Panc1 (cell line): ENCODE measurements around the gene PTCD2. TPM values are rescaled to one million over a fixed set of nuclear protein-coding genes. Genes with fewer than 3 reads are reported as not detected.

Experiments
- ATAC-seq: fragments of 200-7000 bp; cut with Tn5 transposase; 2 replicates; pipeline ENCODE4 v1.9.1; 2020; ENCODE audit warnings: mild to moderate bottlenecking, moderate library complexity
- BruUV-seq: library from RNA; stranded (reverse); fragments of 400-500 nt; replicated peaks from 2 replicates; lab custom pipeline; 2021; lab: Mats Ljungman, UMichigan
- CTCF ChIA-PET: fragments of 300-600 bp; sonication (Branson Sonifier 250); formaldehyde crosslinking; loops from one replicate; lab custom pipeline; 2022; ENCODE audit warnings: antibody characterized with exemption; lab: Charles Lee
- POLR2A ChIA-PET: fragments of 300-600 bp; sonication (Branson Sonifier 250); formaldehyde crosslinking; loops from one replicate; lab custom pipeline; 2022; ENCODE audit warnings: antibody characterized with exemption; lab: Charles Lee
- DNase-seq: peaks from one replicate; pipeline ENCODE4 v3.0.0-alpha.2; 2010; ENCODE audit warnings: low read depth, low spot score
- H3K27ac ChIP-seq: 2 replicates; pipeline ENCODE4 v1.5.1; 2011; ENCODE audit warnings: mild to moderate bottlenecking, low read length, inconsistent platforms
- H3K27me3 ChIP-seq: fragments of 200-500 bp; sonication (Bioruptor generic); 2 replicates; pipeline ENCODE4 v1.6.0; 2014; ENCODE audit warnings: low read length, inconsistent platforms; ENCODE audit not compliant: control insufficient read depth, insufficient read depth
- H3K36me3 ChIP-seq: fragments of 200-500 bp; sonication (Bioruptor generic); 2 replicates; pipeline ENCODE4 v1.5.1; 2014; ENCODE audit warnings: inconsistent platforms, mild to moderate bottlenecking, low read length, moderate library complexity; ENCODE audit not compliant: control insufficient read depth, insufficient read depth
- H3K4me1 ChIP-seq: 2 replicates; pipeline ENCODE4 v1.5.1; 2011; ENCODE audit warnings: inconsistent platforms, mild to moderate bottlenecking, low read length, moderate library complexity; ENCODE audit not compliant: control insufficient read depth, insufficient read depth
- H3K4me3 ChIP-seq, 2 experiments: 2 replicates each; pipeline ENCODE4 v1.5.1; 2011 to 2012; ENCODE audit warnings: low read depth in 2 of 2, low read length in 2 of 2, mild to moderate bottlenecking in 2 of 2, inconsistent platforms in 1 of 2, moderate library complexity in 1 of 2
- H3K9me3 ChIP-seq: fragments of 200-500 bp; sonication (Bioruptor generic); 2 replicates; pipeline ENCODE4 v1.5.1; 2014; ENCODE audit warnings: low read depth, mild to moderate bottlenecking, inconsistent platforms, low read length, moderate library complexity; ENCODE audit not compliant: control insufficient read depth, insufficient read depth
- CTCF ChIP-seq: fragments of 450-650 bp; IDR thresholded peaks from 2 replicates; pipeline ENCODE4 v1.5.1; 2017; ENCODE audit warnings: mild to moderate bottlenecking
- POLR2AphosphoS5 ChIP-seq: IDR thresholded peaks from 2 replicates; pipeline ENCODE4 v1.6.1; 2012; ENCODE audit warnings: mild to moderate bottlenecking, low read depth, low read length, moderate library complexity
- REST ChIP-seq, 2 experiments: IDR thresholded peaks; 2 replicates each; pipeline ENCODE4 v1.6.1; 2011 to 2012; ENCODE audit warnings: low read depth in 2 of 2, control low read depth in 1 of 2, low read length in 1 of 2, mild to moderate bottlenecking in 1 of 2, moderate library complexity in 1 of 2; ENCODE audit not compliant: insufficient read depth in 1 of 2
- SIN3A ChIP-seq: IDR thresholded peaks from 2 replicates; pipeline ENCODE4 v1.6.1; 2012; ENCODE audit warnings: low read depth, mild to moderate bottlenecking, low read length, moderate library complexity, borderline replicate concordance; ENCODE audit not compliant: insufficient read depth
- TCF7L2 ChIP-seq: IDR thresholded peaks from 2 replicates; pipeline ENCODE4 v1.6.1; 2011; ENCODE audit warnings: mild to moderate bottlenecking, low read depth, low read length, inconsistent platforms
- in situ Hi-C: cut with HindIII; loops from 2 replicates; pipeline ENCODE4 v1.10.0; 2016; ENCODE audit warnings: low sequenced_read_pairs, low pct_unique_long_range_greater_than_20kb
- intact Hi-C: fragments of 100-400 bp; cut with micrococcal nuclease; formaldehyde crosslinking; loops from one replicate; pipeline ENCODE4 v1.10.0; 2022; ENCODE audit not compliant: unreplicated experiment
- total RNA-seq: library from RNA; stranded (reverse); gene quantifications from one replicate; pipeline ENCODE4 v1.2.1, GENCODE V29; 2021; ENCODE audit not compliant: unreplicated experiment

Gene PTCD2
- total RNA-seq, 1 experiment from 2014 or later: 13.0 TPM

GRCh38 chr5:72328172-72328571 is 8.0 kb downstream of the PTCD2 start:
- TF ChIP-seq TCF7L2 (no peak), CTCF (no peak), REST (IDR thresholded peaks at IDR 0.05; ENCODE audit: insufficient read depth in 1 of 2, low read depth in 2 of 2, low read length in 1 of 2) (no peak)
- Histone ChIP-seq H3K27ac (no peak overlapping the region), H3K36me3 (peaks cover 2% of the 10 kb centered on the region), H3K4me3 (no peak overlapping the region), H3K4me1 (no peaks in the 10 kb centered on the region), H3K27me3 (no peaks in the 10 kb centered on the region), H3K9me3 (no peaks in the 10 kb centered on the region)
- ChIA-PET POLR2A (no interaction called here), CTCF (no interaction called here)
- BruUV-seq: no TSS peak
- DNase-seq (no peak), ATAC-seq (no peak)
- intact Hi-C loops (no loop called here), in situ Hi-C loops (no loop called here)

- no peak overlapping the region for H3K27ac ChIP-seq
- H3K4me1 ChIP-seq: no peaks in the 10 kb centered on the region
- no peak for ATAC-seq
- H3K4me3 ChIP-seq: no peak overlapping the region
- no peak for DNase-seq
- CTCF ChIA-PET: no interaction called here
- in situ Hi-C loops (no loop called here), intact Hi-C loops (no loop called here)
- H3K27me3 ChIP-seq: no peaks in the 10 kb centered on the region
- POLR2A ChIA-PET: no interaction called here
- peaks cover 2% of the 10 kb centered on the region for H3K36me3 ChIP-seq
- no TSS peak for BruUV-seq
- no peak for TF ChIP-seq TCF7L2
- TF ChIP-seq REST (IDR thresholded peaks at IDR 0.05; ENCODE audit: insufficient read depth in 1 of 2, low read depth in 2 of 2, low read length in 1 of 2): no peak
- no peak for TF ChIP-seq SIN3A
- no peak for TF ChIP-seq POLR2AphosphoS5
- no peak for TF ChIP-seq CTCF
- H3K9me3 ChIP-seq: no peaks in the 10 kb centered on the region
Measured at GRCh38 chr5:72330712-72331111, 10.5 kb downstream of the PTCD2 start.
